ENCODE results near the gene ARID3B.

DNA sequence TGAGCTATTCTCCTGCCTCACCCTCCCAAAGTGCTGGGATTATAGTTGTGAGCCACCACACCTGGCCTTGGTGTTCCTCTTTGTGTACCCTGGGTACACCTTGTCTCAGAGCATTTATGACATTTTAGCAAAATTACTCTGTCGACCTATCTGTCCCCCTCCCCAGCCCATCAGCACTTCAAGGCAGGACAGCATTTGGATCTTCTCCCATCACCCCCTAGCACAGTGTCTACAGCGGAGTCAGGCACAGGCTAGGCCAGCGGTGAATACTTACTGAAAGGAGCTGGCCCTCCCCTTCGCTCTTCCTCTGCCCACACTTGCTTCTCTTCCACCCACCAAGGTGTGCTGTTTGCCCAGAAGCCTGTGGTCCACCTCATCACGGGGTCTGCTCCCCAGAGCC lies 54.3 kb downstream of the ARID3B start:
- TF ChIP-seq POLR2A (IDR thresholded peaks at IDR 0.05) (no peak), EP300 (IDR thresholded peaks at IDR 0.05) (no peak)
- TF ChIP-seq, protein P1, sequence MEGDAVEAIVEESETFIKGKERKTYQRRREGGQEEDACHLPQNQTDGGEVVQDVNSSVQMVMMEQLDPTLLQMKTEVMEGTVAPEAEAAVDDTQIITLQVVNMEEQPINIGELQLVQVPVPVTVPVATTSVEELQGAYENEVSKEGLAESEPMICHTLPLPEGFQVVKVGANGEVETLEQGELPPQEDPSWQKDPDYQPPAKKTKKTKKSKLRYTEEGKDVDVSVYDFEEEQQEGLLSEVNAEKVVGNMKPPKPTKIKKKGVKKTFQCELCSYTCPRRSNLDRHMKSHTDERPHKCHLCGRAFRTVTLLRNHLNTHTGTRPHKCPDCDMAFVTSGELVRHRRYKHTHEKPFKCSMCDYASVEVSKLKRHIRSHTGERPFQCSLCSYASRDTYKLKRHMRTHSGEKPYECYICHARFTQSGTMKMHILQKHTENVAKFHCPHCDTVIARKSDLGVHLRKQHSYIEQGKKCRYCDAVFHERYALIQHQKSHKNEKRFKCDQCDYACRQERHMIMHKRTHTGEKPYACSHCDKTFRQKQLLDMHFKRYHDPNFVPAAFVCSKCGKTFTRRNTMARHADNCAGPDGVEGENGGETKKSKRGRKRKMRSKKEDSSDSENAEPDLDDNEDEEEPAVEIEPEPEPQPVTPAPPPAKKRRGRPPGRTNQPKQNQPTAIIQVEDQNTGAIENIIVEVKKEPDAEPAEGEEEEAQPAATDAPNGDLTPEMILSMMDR (IDR thresholded peaks at IDR 0.05) = no peak
